GM12874 (cell line): ENCODE results near the gene CEP112.

Experiments
- TF ChIP-seq, protein P1 (sequence below): IDR thresholded peaks from 2 replicates; pipeline ENCODE4 v1.5.1; 2011; ENCODE audit warnings: low read depth, mild to moderate bottlenecking, control low read depth, low read length, moderate library complexity; ENCODE audit not compliant: insufficient read depth

The CEP112 gene

GRCh38 chr17:65785109-65785508, 406.8 kb downstream of the CEP112 start:
- TF ChIP-seq, protein P1, sequence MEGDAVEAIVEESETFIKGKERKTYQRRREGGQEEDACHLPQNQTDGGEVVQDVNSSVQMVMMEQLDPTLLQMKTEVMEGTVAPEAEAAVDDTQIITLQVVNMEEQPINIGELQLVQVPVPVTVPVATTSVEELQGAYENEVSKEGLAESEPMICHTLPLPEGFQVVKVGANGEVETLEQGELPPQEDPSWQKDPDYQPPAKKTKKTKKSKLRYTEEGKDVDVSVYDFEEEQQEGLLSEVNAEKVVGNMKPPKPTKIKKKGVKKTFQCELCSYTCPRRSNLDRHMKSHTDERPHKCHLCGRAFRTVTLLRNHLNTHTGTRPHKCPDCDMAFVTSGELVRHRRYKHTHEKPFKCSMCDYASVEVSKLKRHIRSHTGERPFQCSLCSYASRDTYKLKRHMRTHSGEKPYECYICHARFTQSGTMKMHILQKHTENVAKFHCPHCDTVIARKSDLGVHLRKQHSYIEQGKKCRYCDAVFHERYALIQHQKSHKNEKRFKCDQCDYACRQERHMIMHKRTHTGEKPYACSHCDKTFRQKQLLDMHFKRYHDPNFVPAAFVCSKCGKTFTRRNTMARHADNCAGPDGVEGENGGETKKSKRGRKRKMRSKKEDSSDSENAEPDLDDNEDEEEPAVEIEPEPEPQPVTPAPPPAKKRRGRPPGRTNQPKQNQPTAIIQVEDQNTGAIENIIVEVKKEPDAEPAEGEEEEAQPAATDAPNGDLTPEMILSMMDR: no peak

DNA sequence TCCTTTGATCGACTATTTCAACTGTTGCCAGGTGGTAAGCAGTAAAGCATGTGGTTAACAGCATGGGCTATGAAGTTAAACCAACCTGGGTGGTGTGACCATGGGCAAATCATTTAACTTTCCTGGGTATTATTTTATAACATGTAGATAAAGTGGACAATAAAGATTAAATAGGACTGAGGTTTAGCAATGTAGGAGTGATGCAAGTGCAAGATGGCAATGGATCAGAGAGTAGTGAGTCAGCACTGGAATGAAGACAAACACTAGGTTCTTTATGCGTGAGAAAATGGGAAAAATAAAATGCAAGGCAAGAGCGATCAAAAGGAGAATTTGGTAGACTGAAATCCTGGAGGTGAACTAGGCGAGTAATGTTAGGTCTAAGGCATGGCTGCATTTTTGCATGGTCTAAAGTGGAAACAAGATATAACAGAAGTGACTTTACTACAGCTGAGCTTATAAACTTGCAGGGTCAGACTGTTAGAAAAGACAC, 408.0 kb downstream of the CEP112 start:
- TF ChIP-seq, protein P1: no peak

- TF ChIP-seq, protein P1: no peak
Observed at GRCh38 chr17:65780111-65780510, 411.8 kb downstream of the CEP112 start.

GRCh38 chr17:65776890-65777289, 415.0 kb downstream of the CEP112 start:
- TF ChIP-seq, protein P1: no peak

GRCh38 chr17:65774787-65775186, 417.1 kb downstream of the CEP112 start:
- TF ChIP-seq, protein P1: no peak

DNA sequence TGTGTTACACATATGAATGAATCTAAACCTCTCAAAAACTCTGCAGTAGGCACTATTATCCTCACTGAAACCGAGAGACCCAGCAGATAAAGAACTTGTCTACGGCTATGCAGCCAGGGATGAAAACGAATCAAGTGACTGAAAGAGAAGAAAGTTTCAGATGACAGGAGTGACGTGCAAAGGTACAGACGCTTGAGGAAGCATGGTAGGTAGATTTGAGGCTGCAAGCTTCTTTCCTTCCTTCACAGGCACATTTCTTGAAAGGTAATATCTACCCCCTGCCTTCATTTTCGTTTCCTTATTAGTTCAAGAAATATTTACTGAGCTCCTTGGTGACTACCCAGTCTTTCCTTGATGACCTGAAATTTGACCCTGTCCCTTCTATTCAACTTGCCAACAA, 418.9 kb downstream of the CEP112 start:
- TF ChIP-seq, protein P1: no peak

- TF ChIP-seq, protein P1: no peak
Observed at GRCh38 chr17:65771704-65772103, 420.2 kb downstream of the CEP112 start.
